RWPE1 (cell line): ENCODE measurements around the gene AHNAK2.

ENCODE experiments used
- CTCF ChIA-PET: fragments of 350-600 bp; sonication (Branson Sonifier 250); formaldehyde crosslinking; extraction: SDS; loops from one replicate; lab custom pipeline; 2021; lab: Yijun Ruan, JAX
- POLR2A ChIA-PET: fragments of 400-600 bp; formaldehyde crosslinking; extraction: SDS; loops from one replicate; lab custom pipeline; 2020; ENCODE audit warnings: antibody characterized with exemption; ENCODE audit not compliant: low non-redundant PET; lab: Yijun Ruan, JAX
- DNase-seq: peaks from one replicate; pipeline ENCODE4 v3.0.0; 2012; ENCODE audit warnings: low spot score
- H3K27ac ChIP-seq: fragments of 450-650 bp; 2 replicates; pipeline ENCODE4 v1.5.1; 2017
- TF ChIP-seq, protein P1 (sequence below): fragments of 450-650 bp; conservative IDR thresholded peaks from 2 replicates; pipeline ENCODE4 v1.5.1; 2017; ENCODE audit warnings: low read depth, mild to moderate bottlenecking

AHNAK2 gene

DNA sequence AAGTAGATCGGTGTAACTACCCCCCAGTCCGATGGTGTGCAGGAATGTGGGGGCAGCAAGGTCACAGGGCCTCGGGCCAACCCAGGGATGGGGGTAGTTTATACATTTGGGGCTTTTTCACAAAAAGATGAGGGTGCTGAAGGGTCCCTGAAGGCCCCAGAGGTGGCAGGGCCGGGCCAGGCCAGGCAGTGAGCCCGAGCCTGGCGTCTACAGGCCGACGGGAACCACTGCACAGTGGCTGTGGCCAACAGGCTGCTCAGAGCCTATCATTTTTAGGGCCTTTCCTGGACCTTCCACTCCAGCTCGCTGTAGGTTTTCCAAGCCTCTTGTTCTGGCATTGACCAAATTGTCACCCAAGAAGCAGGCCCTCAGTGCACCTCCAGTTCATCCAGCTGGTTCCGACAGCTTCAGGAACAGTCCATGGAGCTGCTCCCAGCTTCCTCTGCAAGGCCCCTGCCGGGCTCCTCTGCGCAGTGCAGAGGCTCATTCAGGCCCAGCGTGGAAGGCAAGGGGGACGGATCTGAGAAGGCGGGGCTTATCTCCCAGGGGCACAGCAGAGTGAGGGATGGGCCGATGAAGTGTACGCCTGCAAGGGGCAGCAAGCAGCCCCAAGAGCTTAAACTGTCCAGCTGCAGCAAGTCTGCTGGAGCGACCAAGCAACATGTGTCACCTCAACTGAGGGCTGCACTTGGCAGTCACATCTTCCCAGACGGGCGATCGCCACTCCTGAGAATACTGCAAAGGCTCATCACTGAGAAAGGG lies 28.8 kb upstream of the AHNAK2 start:
- DNase-seq = no peak
- TF ChIP-seq, protein P1, sequence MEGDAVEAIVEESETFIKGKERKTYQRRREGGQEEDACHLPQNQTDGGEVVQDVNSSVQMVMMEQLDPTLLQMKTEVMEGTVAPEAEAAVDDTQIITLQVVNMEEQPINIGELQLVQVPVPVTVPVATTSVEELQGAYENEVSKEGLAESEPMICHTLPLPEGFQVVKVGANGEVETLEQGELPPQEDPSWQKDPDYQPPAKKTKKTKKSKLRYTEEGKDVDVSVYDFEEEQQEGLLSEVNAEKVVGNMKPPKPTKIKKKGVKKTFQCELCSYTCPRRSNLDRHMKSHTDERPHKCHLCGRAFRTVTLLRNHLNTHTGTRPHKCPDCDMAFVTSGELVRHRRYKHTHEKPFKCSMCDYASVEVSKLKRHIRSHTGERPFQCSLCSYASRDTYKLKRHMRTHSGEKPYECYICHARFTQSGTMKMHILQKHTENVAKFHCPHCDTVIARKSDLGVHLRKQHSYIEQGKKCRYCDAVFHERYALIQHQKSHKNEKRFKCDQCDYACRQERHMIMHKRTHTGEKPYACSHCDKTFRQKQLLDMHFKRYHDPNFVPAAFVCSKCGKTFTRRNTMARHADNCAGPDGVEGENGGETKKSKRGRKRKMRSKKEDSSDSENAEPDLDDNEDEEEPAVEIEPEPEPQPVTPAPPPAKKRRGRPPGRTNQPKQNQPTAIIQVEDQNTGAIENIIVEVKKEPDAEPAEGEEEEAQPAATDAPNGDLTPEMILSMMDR = no peak
- ChIA-PET POLR2A (no interaction called here), CTCF (interaction anchor here (0.8 kb wide), 1 partner anchor 32 kb away, joined by 3 read pairs; no protein-coding TSS in a partner anchor)
- H3K27ac ChIP-seq = peak overlapping the region; percentile 96

DNA sequence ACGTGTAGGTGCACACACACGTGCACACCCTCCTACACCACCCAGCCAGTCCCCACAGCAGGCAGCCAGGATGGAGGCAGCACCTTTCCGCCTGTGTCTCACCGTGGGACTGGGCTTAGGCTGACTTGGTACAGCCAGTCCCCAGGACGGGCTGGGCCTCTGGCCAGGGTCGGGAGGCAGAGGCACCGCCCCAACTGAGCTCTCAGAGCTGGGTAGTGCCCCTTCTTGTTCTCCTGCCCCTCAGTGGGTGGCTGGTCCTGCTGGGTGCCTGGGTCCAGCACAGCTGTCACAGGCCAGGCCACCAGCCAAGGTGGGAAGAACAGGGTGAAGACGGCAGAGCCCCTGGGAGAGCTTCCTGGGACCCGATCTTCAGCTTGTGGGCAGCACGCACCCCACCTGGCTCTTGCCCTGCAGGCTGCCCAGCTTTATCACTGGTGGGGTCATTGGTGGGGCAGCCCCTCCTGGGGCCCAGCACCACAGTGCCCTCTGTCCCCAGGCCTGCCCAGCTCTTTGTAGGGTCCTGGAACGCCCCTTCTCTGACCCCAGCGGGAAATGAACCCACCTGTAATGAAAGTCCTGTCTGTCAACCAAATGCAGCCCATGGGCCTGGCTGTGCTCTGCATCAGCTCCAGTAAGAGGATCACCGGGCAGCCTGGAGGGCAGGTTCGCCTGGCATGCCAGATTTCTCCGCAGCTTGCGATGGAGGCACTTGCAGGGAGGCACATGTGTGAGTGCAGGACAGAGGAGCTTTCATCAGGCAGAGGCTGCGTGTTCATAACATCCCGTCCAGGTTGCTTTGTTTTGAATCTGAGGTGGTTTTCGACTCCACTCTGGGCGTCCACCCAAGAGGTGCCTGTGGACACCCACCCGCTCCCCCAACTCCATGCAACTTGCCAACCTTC lies 28.0 kb upstream of the AHNAK2 start:
- POLR2A ChIA-PET = no interaction called here
- TF ChIP-seq, protein P1 = no peak
- H3K27ac ChIP-seq = peak overlapping the region; percentile 96
- CTCF ChIA-PET = interaction anchor here (0.8 to 1.6 kb wide), 3 partner anchors 10 to 40 kb away, joined by 3 to 5 read pairs (median 4); no protein-coding TSS in a partner anchor
- no peak for DNase-seq

DNA sequence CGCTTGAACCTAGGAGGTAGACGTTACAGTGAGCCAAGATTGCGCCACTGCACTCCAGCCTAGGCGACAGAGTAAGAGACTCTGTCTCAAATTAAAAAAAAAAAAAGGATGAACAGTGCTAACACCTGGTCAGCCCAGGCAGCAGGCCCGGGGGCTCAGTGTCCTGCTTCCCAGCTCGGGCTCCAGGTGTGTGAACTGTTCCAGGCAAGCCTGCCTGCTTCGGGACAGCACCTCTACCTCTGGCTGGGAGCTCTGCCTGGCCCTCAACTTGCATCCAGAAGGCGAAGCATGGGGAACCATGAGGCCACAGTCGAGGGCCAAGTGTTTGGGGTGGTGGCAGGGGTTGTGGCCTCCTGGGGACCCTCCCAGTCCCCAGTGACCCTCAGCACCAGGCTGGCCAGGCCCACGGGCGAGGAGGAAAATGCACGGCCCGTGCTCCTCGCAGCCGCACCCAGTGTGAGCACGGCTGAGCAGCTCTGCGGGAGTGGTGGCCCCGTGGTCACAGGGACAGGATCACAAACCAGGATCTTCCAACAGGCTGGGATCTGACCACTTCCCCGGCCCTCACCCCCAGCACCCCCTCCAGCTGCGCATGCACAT lies 27.3 kb upstream of the AHNAK2 start:
- TF ChIP-seq, protein P1 = no peak
- DNase-seq = no peak
- ChIA-PET POLR2A (no interaction called here), CTCF (interaction anchor here (1.1 to 1.6 kb wide), 2 partner anchors 11 to 40 kb away, joined by 4 to 5 read pairs; no protein-coding TSS in a partner anchor)
- H3K27ac ChIP-seq = peak overlapping the region; percentile 96

DNA sequence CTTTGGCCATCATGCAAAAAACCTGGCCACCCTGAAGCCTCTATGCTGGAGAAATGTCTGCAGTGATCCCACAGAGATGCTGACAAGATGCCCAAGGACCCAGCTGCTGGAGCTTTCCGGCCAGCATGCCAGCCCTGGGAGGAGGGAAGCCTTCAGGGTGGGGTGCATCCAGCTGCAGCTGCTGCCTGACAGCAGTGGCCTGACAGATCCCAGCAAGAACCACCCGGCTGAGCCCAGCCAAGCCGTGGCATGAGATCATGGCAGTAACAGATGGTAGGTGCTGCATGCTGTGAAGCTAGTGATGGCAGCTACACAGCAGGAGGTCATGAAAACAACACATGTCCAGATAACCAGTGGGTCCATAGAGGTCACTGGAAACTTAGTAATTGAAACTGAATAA lies 21.2 kb upstream of the AHNAK2 start:
- DNase-seq = no peak
- CTCF ChIA-PET = interaction anchor here (0.6 kb wide), 1 partner anchor 13 kb away, joined by 5 read pairs; no protein-coding TSS in a partner anchor
- peak overlapping the region; percentile 70 for H3K27ac ChIP-seq
- POLR2A ChIA-PET = no interaction called here
- TF ChIP-seq, protein P1 = no peak

DNA sequence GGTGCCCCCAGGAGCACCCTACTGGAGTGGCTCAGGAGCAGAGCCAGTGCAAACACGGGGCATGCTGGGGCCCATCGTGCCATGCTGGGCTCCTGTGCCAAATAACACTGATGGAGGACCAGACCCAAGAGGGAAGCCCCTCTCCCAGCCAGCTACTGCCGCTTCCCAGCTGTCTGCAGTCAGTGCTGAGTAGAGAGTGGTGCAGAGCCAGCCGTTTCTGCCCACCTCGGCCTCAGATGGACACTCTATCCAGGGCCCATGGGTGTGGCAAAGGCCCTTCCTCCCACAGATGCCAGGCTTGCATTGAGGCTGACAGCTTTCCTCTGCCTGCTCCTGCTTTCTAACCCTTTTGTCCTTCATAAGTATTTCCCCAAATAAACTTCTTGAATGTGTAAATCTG lies 20.6 kb upstream of the AHNAK2 start:
- no peak for DNase-seq
- ChIA-PET CTCF (interaction anchor here (0.5 to 0.6 kb wide), 3 partner anchors 12 to 1567 kb away, joined by 3 to 5 read pairs (median 3); no protein-coding TSS in a partner anchor), POLR2A (no interaction called here)
- TF ChIP-seq, protein P1 = no peak
- peak overlapping the region; percentile 70 for H3K27ac ChIP-seq

DNA sequence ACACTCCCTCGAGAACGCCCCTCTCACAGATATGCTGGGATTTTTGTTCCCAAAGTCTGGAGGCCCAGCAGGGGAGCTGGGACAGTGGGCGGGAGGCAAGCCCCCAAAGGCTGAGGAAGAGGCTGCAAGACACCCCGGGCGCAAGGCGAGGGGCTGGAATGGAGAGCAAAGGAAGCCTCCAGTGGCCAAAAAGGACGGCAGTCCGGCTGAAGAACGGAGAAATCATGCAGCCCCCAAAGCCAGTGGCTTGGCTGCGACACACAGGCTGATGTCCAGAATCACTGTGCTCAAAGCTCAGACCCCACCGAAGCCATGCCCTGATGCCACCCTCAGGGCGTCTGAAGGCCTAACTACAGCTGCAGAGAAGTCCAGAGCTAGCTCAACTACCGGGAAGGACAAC lies 18.3 kb upstream of the AHNAK2 start:
- peak overlapping the region; percentile 57 for H3K27ac ChIP-seq
- POLR2A ChIA-PET = interaction anchor here (0.7 kb wide), 1 partner anchor 577 kb away, joined by 3 read pairs; no protein-coding TSS in a partner anchor
- no peak for DNase-seq
- CTCF ChIA-PET = no interaction called here
- TF ChIP-seq, protein P1 = no peak
